HTR-8/SVneo (cell line): ENCODE results near the gene ACP3.
"Not testable (repeated sequence)": the region's sequence is repeated elsewhere in the genome, so short reads cannot be mapped to it uniquely, and the experiment has no call there.

Experiments
- DNase-seq: peaks from one replicate; pipeline ENCODE4 v3.0.0; 2011; ENCODE audit warnings: low spot score, mixed read lengths; ENCODE audit not compliant: insufficient read length
- FAIRE-seq: peaks from 2 replicates; lab custom pipeline; 2011; peaks lifted over from hg19 to GRCh38; lab: Jason Lieb, UNC

The ACP3 gene

GRCh38 chr3:132317229-132317948 is at the start of gene ACP3:
Gene ACP3, plus strand, starts transcription at chr3:132317407. Its CDS starts 50 bp downstream, at chr3:132317457.
- DNase-seq: peak; percentile 21
- FAIRE-seq: no peak

GRCh38 chr3:132268956-132269355 is 48.3 kb upstream of the ACP3 start:
- FAIRE-seq: no peak

DNA sequence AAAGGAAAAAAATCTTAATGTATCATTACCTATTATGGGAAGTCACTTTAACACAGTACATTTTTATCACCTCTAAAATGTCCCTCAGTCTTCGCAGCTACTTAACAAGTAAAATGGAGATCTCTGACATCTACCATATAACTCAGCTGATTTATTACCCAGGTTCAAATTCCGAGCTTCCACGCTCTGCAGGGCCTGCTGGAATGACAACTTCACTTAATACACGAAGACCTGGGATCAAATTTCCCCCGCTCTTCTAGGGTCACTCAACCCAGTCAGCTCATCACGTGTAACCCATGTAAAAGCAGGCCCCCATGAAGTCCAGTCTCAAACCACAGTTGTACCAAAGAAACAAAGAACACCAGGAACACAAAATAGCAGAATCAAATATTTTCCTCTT is 44.2 kb upstream of the ACP3 start:
- DNase-seq: no peak
- FAIRE-seq: no peak

More at GRCh38 chr3:132268956-132269355, 48.3 kb upstream of the ACP3 start:
- DNase-seq: no peak

GRCh38 chr3:132276228-132276906 is 40.8 kb upstream of the ACP3 start:
- no peak for DNase-seq
- FAIRE-seq: no peak

- DNase-seq: no peak
- FAIRE-seq: no peak
Measured at GRCh38 chr3:132279030-132279429, 38.2 kb upstream of the ACP3 start.

GRCh38 chr3:132283440-132283839 is 33.8 kb upstream of the ACP3 start:
- no peak for DNase-seq
- FAIRE-seq: no peak

- FAIRE-seq (no peak), DNase-seq (no peak)
Measured at GRCh38 chr3:132283916-132284405, 33.2 kb upstream of the ACP3 start.

DNA sequence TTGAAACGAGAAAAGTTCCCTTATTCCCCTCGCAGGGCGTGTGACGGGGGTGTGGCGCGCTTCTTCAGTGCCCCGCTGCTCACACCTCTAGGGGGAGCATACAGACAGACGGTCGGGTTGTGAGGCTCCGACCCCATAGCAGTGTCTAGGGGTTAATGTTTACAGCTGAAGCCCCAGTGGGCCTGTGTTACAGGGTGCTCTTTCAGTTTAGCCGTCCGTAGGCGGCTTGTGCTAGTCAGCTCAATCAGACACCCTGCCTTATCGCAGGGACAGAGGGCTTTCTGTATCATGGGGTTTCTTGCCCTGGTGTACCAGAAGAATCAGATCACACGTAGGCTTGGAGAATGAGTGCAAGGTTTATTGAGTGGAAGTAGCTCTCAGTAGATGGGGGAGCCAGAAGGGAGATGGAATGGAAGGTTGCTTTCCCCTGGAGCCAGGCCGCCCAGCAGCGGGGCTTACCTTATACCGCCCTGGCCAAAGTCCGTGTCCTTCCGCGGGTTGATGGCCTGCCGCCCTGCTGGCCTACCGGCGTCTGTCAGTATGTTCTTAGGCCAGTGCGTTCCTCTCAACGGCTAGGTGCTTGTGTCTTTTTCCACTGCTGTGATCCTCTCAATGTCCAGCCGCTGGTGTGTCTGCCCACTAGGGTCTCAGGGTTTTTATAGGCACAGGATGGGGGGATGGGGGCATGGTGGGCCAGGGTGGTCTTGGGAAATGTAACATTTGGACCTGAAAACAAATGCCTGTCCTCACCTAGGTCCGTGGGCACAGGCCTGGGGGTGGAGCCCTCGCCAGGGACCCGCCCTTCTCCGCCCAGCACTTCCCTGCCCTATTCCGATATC is 32.2 kb upstream of the ACP3 start:
- DNase-seq (no peak), FAIRE-seq (no peak)

DNA sequence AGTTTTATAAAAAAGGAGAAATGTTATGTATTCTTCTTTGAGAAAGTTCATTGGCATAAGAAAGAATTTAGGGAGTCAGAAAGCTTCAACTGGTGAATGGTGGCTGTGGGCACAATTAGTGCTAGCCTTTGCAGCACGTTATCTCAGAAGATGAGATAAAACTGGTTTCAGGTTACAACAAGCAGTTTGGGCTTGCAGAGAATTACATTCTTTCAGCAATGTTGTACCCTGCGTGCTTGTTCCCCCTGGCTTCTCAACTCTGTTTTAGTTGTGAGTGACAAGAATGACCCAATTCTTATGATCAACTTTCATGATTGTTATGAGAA is 31.6 kb upstream of the ACP3 start:
- FAIRE-seq (no peak), DNase-seq (no peak)

DNA sequence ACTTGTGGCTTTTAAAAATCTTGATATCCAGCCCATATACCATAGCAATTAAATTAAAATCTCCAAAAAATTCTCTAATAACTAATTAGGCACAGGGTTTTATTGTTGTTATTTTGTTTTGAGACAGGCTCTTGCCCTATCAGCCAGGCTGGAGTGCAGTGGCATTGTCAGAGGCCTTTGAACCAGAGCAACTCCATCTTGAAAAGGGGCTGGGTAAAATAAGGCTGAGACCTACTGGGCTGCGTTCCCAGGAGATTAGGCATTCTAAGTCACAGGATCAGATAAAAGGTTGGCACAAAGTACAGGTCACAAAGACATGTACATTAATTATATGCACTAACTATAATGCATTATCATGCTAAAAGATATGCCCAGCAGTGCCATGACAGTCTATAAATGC is 31.2 kb upstream of the ACP3 start:
- FAIRE-seq (no peak), DNase-seq (no peak)

GRCh38 chr3:132288357-132288756 is 28.9 kb upstream of the ACP3 start:
- FAIRE-seq (peak; percentile 48), DNase-seq (no peak)

GRCh38 chr3:132289316-132289715 is 27.9 kb upstream of the ACP3 start:
- no peak for DNase-seq
- FAIRE-seq: no peak

- DNase-seq (no peak), FAIRE-seq (no peak)
Measured at GRCh38 chr3:132290833-132291232, 26.4 kb upstream of the ACP3 start.

DNA sequence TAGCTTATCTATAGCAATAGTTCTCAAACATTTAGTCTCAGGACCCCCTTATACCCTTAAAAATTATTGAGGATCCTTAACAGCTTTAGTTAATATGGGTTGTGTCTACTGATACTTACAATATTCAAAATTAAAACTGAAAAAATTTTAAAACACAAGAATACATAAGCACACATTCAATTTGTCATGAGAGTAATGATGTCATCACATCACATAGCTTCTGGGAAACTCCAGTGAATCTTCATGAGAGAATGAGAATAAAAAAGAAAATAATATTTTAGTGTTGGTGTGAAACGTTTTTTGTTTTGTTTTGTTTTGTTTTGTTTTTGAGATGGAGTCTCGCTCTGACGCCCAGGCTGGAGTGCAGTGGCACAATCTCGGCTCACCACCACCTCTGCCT is 25.2 kb upstream of the ACP3 start:
- no peak for FAIRE-seq
- DNase-seq: no peak

DNA sequence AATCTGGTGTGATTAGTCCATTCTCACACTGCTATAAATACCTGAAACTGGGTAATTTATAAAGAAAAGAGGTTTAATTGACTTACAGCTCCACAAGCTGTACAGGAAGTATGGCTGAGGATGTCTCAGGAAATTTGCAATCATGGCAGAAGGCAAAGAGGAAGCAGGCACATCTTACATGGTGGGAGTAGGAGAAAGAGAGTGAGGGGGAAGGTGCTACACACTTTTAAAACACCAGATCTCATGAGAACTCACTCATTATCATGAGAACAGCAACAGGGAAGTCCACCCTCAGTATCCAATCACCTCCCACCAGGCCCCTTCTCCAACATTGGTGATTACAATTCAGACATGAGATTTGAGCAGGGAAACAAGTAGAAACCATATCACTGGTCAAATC is 24.0 kb upstream of the ACP3 start:
- DNase-seq (no peak), FAIRE-seq (no peak)

GRCh38 chr3:132294906-132295305 is 22.3 kb upstream of the ACP3 start:
- DNase-seq: no peak
- FAIRE-seq: no peak

- DNase-seq, FAIRE-seq: not testable (repeated sequence)
Measured at GRCh38 chr3:132303336-132304201, 13.6 kb upstream of the ACP3 start.

- DNase-seq, FAIRE-seq: not testable (repeated sequence)
Measured at GRCh38 chr3:132304351-132304750, 12.9 kb upstream of the ACP3 start.

DNA sequence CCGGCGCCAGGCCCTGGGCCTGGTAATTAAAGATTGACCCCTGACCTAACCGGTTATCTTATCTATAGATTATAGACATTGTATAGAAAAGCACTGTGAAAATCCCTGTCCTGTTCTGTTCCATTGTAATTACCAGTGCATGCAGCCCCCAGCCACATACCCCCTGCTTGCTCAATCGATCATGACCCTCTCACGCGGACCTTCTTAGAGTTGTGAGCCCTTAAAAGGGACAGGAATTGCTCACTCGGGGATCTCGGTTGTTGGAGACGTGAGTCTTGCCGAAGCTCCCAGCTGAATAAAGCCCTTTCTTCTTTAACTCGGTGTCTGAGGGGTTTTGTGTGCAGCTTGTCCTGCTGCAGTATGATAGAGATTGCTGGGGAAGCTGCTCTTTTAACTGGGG is 7.2 kb upstream of the ACP3 start:
- FAIRE-seq, DNase-seq: not testable (repeated sequence)

DNA sequence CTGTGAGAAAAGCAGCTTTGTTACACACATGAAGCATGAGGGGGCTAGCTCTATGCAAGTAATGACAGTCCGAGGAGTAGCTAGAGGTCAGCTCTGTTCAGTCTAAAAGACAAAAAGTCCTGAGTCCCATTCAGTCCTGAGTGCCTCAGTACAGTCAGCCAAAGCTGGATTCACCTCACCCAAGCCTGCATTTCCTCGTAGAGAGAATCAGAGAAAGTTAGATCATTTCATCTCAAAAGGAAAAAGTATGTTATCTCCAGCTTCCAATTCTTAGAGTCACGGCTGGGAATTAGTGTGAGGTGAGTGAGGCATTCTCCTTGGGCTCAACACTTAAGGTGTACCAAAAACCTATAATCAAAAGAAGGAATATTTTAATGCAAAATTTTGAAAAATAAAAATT is 5.9 kb upstream of the ACP3 start:
- DNase-seq (no peak), FAIRE-seq (no peak)
